Body of pancreas (tissue), 4 donors: ENCODE results near the gene CHMP4A. TPM values are rescaled to one million over a fixed set of nuclear protein-coding genes. Genes with fewer than 3 reads are reported as not detected.

ENCODE experiments used
- ATAC-seq: fragments of 150-250 bp; one replicate; pipeline ENCODE4 v1.9.1; 2016
- DNase-seq, 4 donors: peaks; one replicate each; pipeline ENCODE4 v3.0.0-alpha.2; 2019
- H3K27ac ChIP-seq, 4 donors: fragments of 200-600 bp; sonication (generic); 1 replicate in 3 of 4; 2 replicates in 1 of 4; pipeline versions ENCODE4 v1.5.1 to v1.6.1; 2016 to 2019; ENCODE audit warnings: mild to moderate bottlenecking in 1 of 4, mixed read lengths in 1 of 4, moderate library complexity in 1 of 4
- H3K27me3 ChIP-seq, 2 donors: fragments of 200-600 bp; sonication (generic); one replicate each; pipeline ENCODE4 v1.6.0; 2016; ENCODE audit warnings: mild to moderate bottlenecking in 1 of 2
- H3K36me3 ChIP-seq, 2 donors: fragments of 200-600 bp; sonication (generic); replicated peaks in 1 of 2; 2 replicates each; pipeline ENCODE4 v1.5.1; 2016; ENCODE audit warnings: low read depth in 2 of 2; ENCODE audit not compliant: insufficient read depth in 1 of 2
- H3K4me1 ChIP-seq: fragments of 200-600 bp; sonication (generic); one replicate; pipeline ENCODE4 v1.6.0; 2016
- H3K4me3 ChIP-seq, 2 donors: fragments of 200-600 bp; sonication (generic); 1 replicate in 1 of 2; 2 replicates in 1 of 2; pipeline ENCODE4 v1.5.1; 2016 to 2019
- H3K9me3 ChIP-seq, 3 donors: fragments of 200-600 bp; sonication (generic); 1 replicate in 2 of 3; 2 replicates in 1 of 3; pipeline ENCODE4 v1.5.1; 2016
- POLR2A ChIP-seq, 3 donors: fragments of 450-650 bp; IDR thresholded peaks; one replicate each; pipeline ENCODE4 v1.6.1; 2016; ENCODE audit warnings: antibody characterized with exemption in 3 of 3, mild to moderate bottlenecking in 2 of 3
- WGBS, 2 donors: methylation state at CpG; one replicate each; pipeline ENCODE4 v1.1.5; 2017; 5-methylcytosine and 5-hydroxymethylcytosine counted together
- intact Hi-C: fragments of 100-400 bp; cut with DNase I; formaldehyde crosslinking; loops from one replicate; pipeline ENCODE4 v1.15.1; 2023
- total RNA-seq, 2 donors: library from RNA; depleted of rRNA; stranded (reverse); fragments of >200 nt; gene quantifications; one replicate each; pipeline ENCODE4 v1.1.0, GENCODE V29; 2016
- TF ChIP-seq, protein P1 (sequence below), 7 experiments: fragments of 450-650 bp in 4 of 7; fragments of 200-600 bp in 3 of 7; sonication (generic) in 3 of 7; IDR thresholded peaks; one replicate each; pipeline ENCODE4 v1.5.1; 2016 to 2019; ENCODE audit warnings: antibody characterized with exemption in 7 of 7

CHMP4A gene
- total RNA-seq, 2 donors from 2014 or later: 28.5 to 32.0 TPM

GRCh38 chr14:24189460-24189859 is 23.8 kb downstream of the CHMP4A start:
- Histone ChIP-seq H3K9me3 (no peaks in the 10 kb centered on the region), H3K27ac (peak overlapping the region in 2 of 4 donors; percentile 15 to 87), H3K36me3 (peaks cover 0 to 6% of the 10 kb centered on the region in 2 donors), H3K4me3 (no peak overlapping the region), H3K4me1 (peaks cover 45% of the 10 kb centered on the region), H3K27me3 (no peaks in the 10 kb centered on the region)
- intact Hi-C loops: no loop called here
- 84 to 90% methylated on average over 9 of the region's 9 CpGs for WGBS, 2 donors
- DNase-seq (no peak), ATAC-seq (no peak)
- TF ChIP-seq POLR2A (IDR thresholded peaks at IDR 0.05): no peak
- TF ChIP-seq, protein P1, sequence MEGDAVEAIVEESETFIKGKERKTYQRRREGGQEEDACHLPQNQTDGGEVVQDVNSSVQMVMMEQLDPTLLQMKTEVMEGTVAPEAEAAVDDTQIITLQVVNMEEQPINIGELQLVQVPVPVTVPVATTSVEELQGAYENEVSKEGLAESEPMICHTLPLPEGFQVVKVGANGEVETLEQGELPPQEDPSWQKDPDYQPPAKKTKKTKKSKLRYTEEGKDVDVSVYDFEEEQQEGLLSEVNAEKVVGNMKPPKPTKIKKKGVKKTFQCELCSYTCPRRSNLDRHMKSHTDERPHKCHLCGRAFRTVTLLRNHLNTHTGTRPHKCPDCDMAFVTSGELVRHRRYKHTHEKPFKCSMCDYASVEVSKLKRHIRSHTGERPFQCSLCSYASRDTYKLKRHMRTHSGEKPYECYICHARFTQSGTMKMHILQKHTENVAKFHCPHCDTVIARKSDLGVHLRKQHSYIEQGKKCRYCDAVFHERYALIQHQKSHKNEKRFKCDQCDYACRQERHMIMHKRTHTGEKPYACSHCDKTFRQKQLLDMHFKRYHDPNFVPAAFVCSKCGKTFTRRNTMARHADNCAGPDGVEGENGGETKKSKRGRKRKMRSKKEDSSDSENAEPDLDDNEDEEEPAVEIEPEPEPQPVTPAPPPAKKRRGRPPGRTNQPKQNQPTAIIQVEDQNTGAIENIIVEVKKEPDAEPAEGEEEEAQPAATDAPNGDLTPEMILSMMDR (IDR thresholded peaks at IDR 0.05): no peak

DNA sequence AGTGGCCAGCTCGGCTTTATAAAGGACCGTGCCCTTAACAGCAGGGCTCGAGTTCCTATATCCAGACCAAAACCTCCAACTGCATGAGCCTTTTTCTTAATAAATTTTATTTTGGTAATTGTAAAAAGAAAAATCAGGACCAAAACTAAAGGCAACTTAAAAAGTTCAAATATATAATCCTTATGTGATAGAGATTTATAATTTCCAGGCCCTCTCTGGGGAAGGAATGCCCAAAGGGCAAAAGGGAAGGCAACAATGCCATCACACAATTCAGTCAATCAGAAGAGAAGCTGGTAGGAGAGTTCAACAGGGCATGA is 24.3 kb downstream of the CHMP4A start:
- no peak for DNase-seq
- no peaks in the 10 kb centered on the region for H3K9me3 ChIP-seq
- no peak for TF ChIP-seq POLR2A (IDR thresholded peaks at IDR 0.05)
- H3K27ac ChIP-seq: peak overlapping the region in 3 of 4 donors; percentile 15 to 87 (median 79)
- intact Hi-C loops: no loop called here
- ATAC-seq: no peak
- peaks cover 41% of the 10 kb centered on the region for H3K4me1 ChIP-seq
- H3K27me3 ChIP-seq: no peaks in the 10 kb centered on the region
- no peak overlapping the region for H3K4me3 ChIP-seq
- H3K36me3 ChIP-seq: peaks cover 0 to 10% of the 10 kb centered on the region in 2 donors
- 0% methylated on average over 3 of the region's 3 CpGs for WGBS, 2 donors

GRCh38 chr14:24188251-24189058 is 24.8 kb downstream of the CHMP4A start, which contains the start of gene IPO4:
TSS of gene IPO4 (minus strand) at chr14:24188816. CDS start at chr14:24188787, 29 bp downstream.
- WGBS, 2 donors: 0% methylated on average over 11 to 65 of the region's 65 CpGs
- intact Hi-C loops: no loop called here
- peaks cover 1 to 15% of the 10 kb centered on the region in 2 donors for H3K36me3 ChIP-seq

GRCh38 chr14:24187539-24187915 is 25.8 kb downstream of the CHMP4A start:
- intact Hi-C loops: no loop called here
- WGBS, 2 donors: 66 to 100% methylated on average over 1 to 2 of the region's 2 CpGs
- Histone ChIP-seq H3K4me3 (no peak overlapping the region), H3K27me3 (no peaks in the 10 kb centered on the region), H3K9me3 (no peaks in the 10 kb centered on the region), H3K27ac (peak overlapping the region; percentile 42 to 87 (median 68)), H3K4me1 (peaks cover 30% of the 10 kb centered on the region), H3K36me3 (peaks cover 9 to 24% of the 10 kb centered on the region in 2 donors)
- TF ChIP-seq, protein P1 (IDR thresholded peaks at IDR 0.05): no peak
- no peak for TF ChIP-seq POLR2A (IDR thresholded peaks at IDR 0.05)
- no peak for ATAC-seq
- no peak for DNase-seq

More at GRCh38 chr14:24188251-24189058, 24.8 kb downstream of the CHMP4A start, which contains the start of gene IPO4:
- peak within 1 kb of the TSS; percentile 16 to 24 for H3K4me3 ChIP-seq
- peak; percentile 98 for ATAC-seq
- no peaks in the 10 kb centered on the region for H3K9me3 ChIP-seq
- H3K4me1 ChIP-seq: peaks cover 38% of the 10 kb centered on the region
- peak; percentile 96 to 98 (median 97) for DNase-seq
- peak within 1 kb of the TSS; percentile 42 to 87 (median 68) for H3K27ac ChIP-seq
- peak in 2 of 3 donors; percentile 84 to 85 for TF ChIP-seq POLR2A (IDR thresholded peaks at IDR 0.05)
- TF ChIP-seq, protein P1 (IDR thresholded peaks at IDR 0.05): peak in 1 of 7 experiments; percentile 8
- no peaks in the 10 kb centered on the region for H3K27me3 ChIP-seq

- DNase-seq: no peak
- Histone ChIP-seq H3K27me3 (no peaks in the 10 kb centered on the region), H3K4me3 (no peak overlapping the region), H3K9me3 (no peaks in the 10 kb centered on the region), H3K27ac (no peak overlapping the region), H3K4me1 (peaks cover 24% of the 10 kb centered on the region), H3K36me3 (peaks cover 9 to 26% of the 10 kb centered on the region in 2 donors)
- 84 to 100% methylated on average over 2 to 10 of the region's 10 CpGs for WGBS, 2 donors
- TF ChIP-seq, protein P1 (IDR thresholded peaks at IDR 0.05): no peak
- no peak for TF ChIP-seq POLR2A (IDR thresholded peaks at IDR 0.05)
- ATAC-seq: no peak
- intact Hi-C loops: no loop called here
Measured at GRCh38 chr14:24186831-24187538, 26.3 kb downstream of the CHMP4A start.
